ENCODE data around the gene RAG2. TPM values are rescaled to one million over a fixed set of nuclear protein-coding genes. Genes with fewer than 3 reads are reported as not detected.

RAG2 gene
- total RNA-seq, 1 experiment from 2014 or later, result not detected

- POLR2A ChIA-PET, result no interaction called here
- no peaks in the 10 kb centered on the region for H3K27me3 Mint-ChIP-seq (ENCODE audit: insufficient read depth, unreplicated experiment)
- H3K9me3 Mint-ChIP-seq (ENCODE audit: unreplicated experiment), result no peaks in the 10 kb centered on the region
- CTCF ChIA-PET, result interaction anchor here (0.9 kb wide), 1 partner anchor 59 kb away, joined by 5 read pairs; no protein-coding TSS in a partner anchor
- intact Hi-C loops (cut with micrococcal nuclease; ENCODE audit: unreplicated experiment), result loop anchor here (1.0 kb wide), 1 partner anchor 58 kb away; no protein-coding TSS in a partner anchor
- Histone ChIP-seq H3K36me3 (ENCODE audit: control insufficient read depth, insufficient read depth, low read length) (no peaks in the 10 kb centered on the region), H3K4me3 (ENCODE audit: low read depth, low read length) (no peak overlapping the region), H3K4me1 (no peaks in the 10 kb centered on the region), H3K27me3 (replicated peaks; ENCODE audit: control insufficient read depth, insufficient read depth, low read length) (no peaks in the 10 kb centered on the region), H3K9me3 (no peaks in the 10 kb centered on the region)
- peak in 1 of 2 experiments; percentile 45 for DNase-seq
- H3K27ac Mint-ChIP-seq (ENCODE audit: unreplicated experiment), result no peak overlapping the region
- no peak overlapping the region for H3K4me3 Mint-ChIP-seq (ENCODE audit: unreplicated experiment)
- no peaks in the 10 kb centered on the region for H3K36me3 Mint-ChIP-seq (ENCODE audit: insufficient read depth, unreplicated experiment)
- TF ChIP-seq CTCF (IDR thresholded peaks at IDR 0.05; ENCODE audit: insufficient read depth in 1 of 2, low read depth in 1 of 2, low read length in 1 of 2, severe bottlenecking in 1 of 2, unreplicated experiment in 1 of 2), result peak in 1 of 2 experiments; percentile 69
- BruUV-seq (replicated peaks), result no TSS peak
- H3K4me1 Mint-ChIP-seq (ENCODE audit: low read depth, unreplicated experiment), result no peaks in the 10 kb centered on the region
Observed at GRCh38 chr11:36622431-36623136, 24.5 kb upstream of the RAG2 start.

GRCh38 chr11:36620246-36620645, 22.2 kb upstream of the RAG2 start:
- no peak for TF ChIP-seq CTCF (IDR thresholded peaks at IDR 0.05; ENCODE audit: insufficient read depth in 1 of 2, low read depth in 1 of 2, low read length in 1 of 2, severe bottlenecking in 1 of 2, unreplicated experiment in 1 of 2)
- no peaks in the 10 kb centered on the region for H3K4me1 Mint-ChIP-seq (ENCODE audit: low read depth, unreplicated experiment)
- BruUV-seq (replicated peaks), result no TSS peak
- H3K27me3 Mint-ChIP-seq (ENCODE audit: insufficient read depth, unreplicated experiment), result no peaks in the 10 kb centered on the region
- ChIA-PET POLR2A (no interaction called here), CTCF (no interaction called here)
- no peaks in the 10 kb centered on the region for H3K4me1 ChIP-seq
- H3K4me3 Mint-ChIP-seq (ENCODE audit: unreplicated experiment), result no peak overlapping the region
- H3K36me3 Mint-ChIP-seq (ENCODE audit: insufficient read depth, unreplicated experiment), result no peaks in the 10 kb centered on the region
- H3K27ac Mint-ChIP-seq (ENCODE audit: unreplicated experiment), result no peak overlapping the region
- H3K36me3 ChIP-seq (ENCODE audit: control insufficient read depth, insufficient read depth, low read length), result no peaks in the 10 kb centered on the region
- DNase-seq, result no peak
- no peaks in the 10 kb centered on the region for H3K9me3 ChIP-seq
- intact Hi-C loops (cut with micrococcal nuclease; ENCODE audit: unreplicated experiment), result no loop called here
- no peaks in the 10 kb centered on the region for H3K27me3 ChIP-seq (replicated peaks; ENCODE audit: control insufficient read depth, insufficient read depth, low read length)
- H3K9me3 Mint-ChIP-seq (ENCODE audit: unreplicated experiment), result no peaks in the 10 kb centered on the region
- H3K4me3 ChIP-seq (ENCODE audit: low read depth, low read length), result no peak overlapping the region

- H3K36me3 ChIP-seq (ENCODE audit: control insufficient read depth, insufficient read depth, low read length), result no peaks in the 10 kb centered on the region
- Mint-ChIP-seq H3K4me1 (ENCODE audit: low read depth, unreplicated experiment) (no peaks in the 10 kb centered on the region), H3K27ac (ENCODE audit: unreplicated experiment) (no peak overlapping the region), H3K4me3 (ENCODE audit: unreplicated experiment) (no peak overlapping the region), H3K27me3 (ENCODE audit: insufficient read depth, unreplicated experiment) (no peaks in the 10 kb centered on the region), H3K9me3 (ENCODE audit: unreplicated experiment) (no peaks in the 10 kb centered on the region), H3K36me3 (ENCODE audit: insufficient read depth, unreplicated experiment) (no peaks in the 10 kb centered on the region)
- no TSS peak for BruUV-seq (replicated peaks)
- intact Hi-C loops (cut with micrococcal nuclease; ENCODE audit: unreplicated experiment), result no loop called here
- no peak for DNase-seq
- no peak overlapping the region for H3K4me3 ChIP-seq (ENCODE audit: low read depth, low read length)
- TF ChIP-seq CTCF (IDR thresholded peaks at IDR 0.05; ENCODE audit: insufficient read depth in 1 of 2, low read depth in 1 of 2, low read length in 1 of 2, severe bottlenecking in 1 of 2, unreplicated experiment in 1 of 2), result no peak
- CTCF ChIA-PET, result no interaction called here
- no peaks in the 10 kb centered on the region for H3K4me1 ChIP-seq
- no peaks in the 10 kb centered on the region for H3K9me3 ChIP-seq
- POLR2A ChIA-PET, result no interaction called here
- H3K27me3 ChIP-seq (replicated peaks; ENCODE audit: control insufficient read depth, insufficient read depth, low read length), result no peaks in the 10 kb centered on the region
Observed at GRCh38 chr11:36619502-36619901, 21.5 kb upstream of the RAG2 start.
